Left lobe of liver (tissue), 2 donors: ENCODE results near the gene ETHE1. TPM values are rescaled to one million over a fixed set of nuclear protein-coding genes. Genes with fewer than 3 reads are reported as not detected.

Source experiments
- ATAC-seq: fragments of 200-7000 bp; cut with Tn5 transposase; one replicate; pipeline ENCODE4 v1.9.1; 2020; ENCODE audit warnings: mild to moderate bottlenecking, moderate library complexity
- DNase-seq: peaks from one replicate; pipeline ENCODE4 v3.0.0-alpha.2; 2020; ENCODE audit warnings: low spot score
- total RNA-seq: library from RNA; stranded (reverse); gene quantifications from one replicate; pipeline ENCODE4 v1.2.1, GENCODE V29; 2021
- donor health status: DM: no; HTN: no; CAD: no; lungs with moderate emphysema.
- donor health status: DM: no; HTN: yes; CAD: no.

Gene ETHE1
- total RNA-seq, 1 donor from 2014 or later: 43.5 TPM

DNA sequence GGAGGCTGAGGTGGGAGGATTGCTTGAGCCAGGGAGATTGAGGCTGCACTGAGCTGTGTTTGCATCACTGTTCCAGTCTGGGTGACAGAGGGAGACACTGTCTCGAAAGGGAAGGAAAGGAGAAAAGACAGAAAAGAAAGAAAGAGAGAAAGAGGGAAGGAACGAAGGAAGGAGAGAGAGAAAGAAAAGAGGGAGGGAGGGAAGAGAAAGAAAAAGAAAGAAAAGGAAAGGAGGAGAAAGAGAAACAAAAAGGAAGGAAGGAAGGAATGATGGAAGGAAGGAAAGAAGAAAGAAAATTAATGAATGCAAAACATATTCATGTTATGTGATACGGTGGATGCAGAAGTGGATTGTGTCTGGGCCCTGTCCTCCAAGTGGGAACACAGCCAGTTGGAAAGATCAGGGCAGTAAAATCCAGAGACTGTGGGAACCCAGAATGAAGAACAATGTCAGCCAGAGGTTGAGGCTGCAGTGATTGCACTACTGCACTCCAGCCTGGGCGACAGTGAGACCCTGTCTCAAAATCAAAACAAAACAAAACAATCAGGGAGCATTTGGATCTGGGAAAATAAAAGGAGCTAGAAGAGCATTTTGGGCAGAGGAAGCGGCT is 28.7 kb downstream of the ETHE1 start:
- ATAC-seq (peak; percentile 69), DNase-seq (peak; percentile 52)

DNA sequence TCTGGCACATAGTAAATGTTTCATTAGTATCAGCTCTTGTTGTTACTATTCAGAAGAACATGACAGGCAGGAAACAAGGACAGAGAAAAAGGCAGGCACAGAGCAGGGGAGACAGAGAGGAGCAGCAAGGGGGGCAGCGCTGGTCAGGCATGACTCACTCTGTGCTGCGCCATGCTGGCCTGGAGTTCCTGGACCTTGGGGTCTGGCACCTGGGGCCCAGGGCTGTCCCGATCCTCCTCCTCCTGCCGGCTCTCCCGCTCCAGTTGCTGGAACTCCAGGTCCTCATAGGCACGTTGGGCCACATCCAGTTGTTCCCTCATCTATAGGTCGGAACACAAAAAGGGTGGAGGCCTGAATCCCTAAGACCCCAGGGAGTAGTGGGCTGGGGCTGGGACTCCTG is 30.0 kb downstream of the ETHE1 start:
- no peak for ATAC-seq
- DNase-seq: no peak

DNA sequence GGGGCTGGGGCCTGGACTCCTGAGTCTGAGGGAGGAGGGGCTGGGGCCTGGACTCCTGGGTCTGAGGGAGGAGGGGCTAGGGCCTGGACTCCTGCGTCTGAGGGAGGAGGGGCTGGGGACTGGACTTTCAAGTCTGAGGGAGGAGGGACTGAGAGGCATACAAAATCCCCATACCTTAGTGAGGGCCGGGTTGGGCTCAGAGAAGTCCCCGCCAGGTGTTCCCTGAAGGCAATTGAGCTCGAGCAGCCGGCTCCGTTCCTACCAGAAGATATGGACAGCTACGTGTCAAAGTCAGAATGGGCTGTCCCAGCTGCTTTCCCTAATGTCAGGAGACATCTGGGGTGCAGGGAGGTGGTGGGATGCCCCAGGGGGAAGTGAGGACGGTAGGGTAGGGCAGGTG is 31.9 kb downstream of the ETHE1 start:
- DNase-seq (no peak), ATAC-seq (no peak)

DNA sequence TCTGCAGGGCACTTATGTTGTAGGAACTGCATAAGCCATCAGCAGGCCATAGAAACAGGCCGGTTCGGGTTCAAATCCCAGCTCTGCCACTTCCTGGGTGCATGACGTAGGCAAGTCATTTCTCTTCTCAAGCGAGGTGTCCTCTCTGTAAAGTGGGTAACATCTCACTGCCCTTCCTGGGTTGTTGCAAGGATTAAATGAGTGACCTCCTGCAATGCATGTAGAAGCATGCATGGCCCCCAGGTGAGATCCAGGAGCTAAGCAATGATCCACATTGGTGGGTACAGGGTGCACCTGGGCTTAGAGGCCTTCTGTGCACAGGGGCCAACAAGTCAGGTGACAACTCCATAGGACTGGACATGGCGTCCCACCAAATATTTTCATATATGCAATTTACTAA is 36.2 kb downstream of the ETHE1 start:
- no peak for DNase-seq

DNA sequence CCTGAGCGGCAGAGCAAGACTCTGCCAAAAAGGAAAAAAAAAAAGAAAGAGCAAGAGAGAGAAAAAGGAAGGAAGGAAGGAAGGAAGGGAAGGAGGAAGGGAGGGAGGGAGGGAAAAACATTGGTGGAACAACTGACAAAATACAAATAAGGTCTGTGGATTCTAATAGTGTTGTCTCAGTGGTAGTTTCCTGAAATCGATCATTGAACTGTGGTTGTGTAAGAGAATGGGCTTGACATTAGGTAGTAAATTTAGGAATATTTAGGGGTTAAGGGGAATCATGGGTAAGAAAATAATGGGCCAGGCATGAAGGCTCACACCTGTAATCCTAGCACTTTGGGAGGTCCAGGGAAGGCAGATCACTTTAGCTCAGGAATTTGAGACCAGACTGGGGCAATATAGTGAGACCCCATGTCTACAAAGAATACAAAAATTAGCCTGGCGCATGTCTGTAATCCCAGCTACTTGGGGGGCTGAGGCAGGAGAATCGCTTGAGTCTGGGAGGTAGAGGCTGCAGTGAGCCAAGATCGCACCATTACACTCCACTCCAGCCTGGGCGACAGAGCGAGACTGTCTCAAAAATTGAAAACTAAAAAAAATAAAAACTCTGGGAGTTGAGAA is 36.9 kb downstream of the ETHE1 start:
- peak; percentile 52 for ATAC-seq
- no peak for DNase-seq

More for the DNA sequence above, 36.2 kb downstream of the ETHE1 start:
- peak; percentile 9 for ATAC-seq

DNA sequence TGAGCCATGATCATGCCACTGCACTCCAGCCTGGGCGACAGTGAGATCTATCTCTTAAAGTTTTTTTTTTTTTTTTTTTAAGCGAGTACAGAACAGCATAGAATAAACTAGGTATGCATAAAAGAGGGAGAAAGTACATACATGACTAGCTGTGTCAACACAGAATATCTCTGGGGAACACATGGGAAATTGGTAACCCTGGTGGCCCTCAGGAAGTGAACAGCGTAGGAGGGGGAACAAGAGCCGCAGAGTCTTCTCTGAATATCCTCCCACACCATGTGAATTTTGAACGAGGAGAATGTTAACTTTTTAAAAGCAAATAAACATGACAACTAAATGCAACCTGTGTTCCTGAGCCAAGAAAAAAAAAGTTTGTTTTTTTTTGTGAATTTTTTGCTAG is 37.7 kb downstream of the ETHE1 start:
- peak; percentile 52 for ATAC-seq
- no peak for DNase-seq

DNA sequence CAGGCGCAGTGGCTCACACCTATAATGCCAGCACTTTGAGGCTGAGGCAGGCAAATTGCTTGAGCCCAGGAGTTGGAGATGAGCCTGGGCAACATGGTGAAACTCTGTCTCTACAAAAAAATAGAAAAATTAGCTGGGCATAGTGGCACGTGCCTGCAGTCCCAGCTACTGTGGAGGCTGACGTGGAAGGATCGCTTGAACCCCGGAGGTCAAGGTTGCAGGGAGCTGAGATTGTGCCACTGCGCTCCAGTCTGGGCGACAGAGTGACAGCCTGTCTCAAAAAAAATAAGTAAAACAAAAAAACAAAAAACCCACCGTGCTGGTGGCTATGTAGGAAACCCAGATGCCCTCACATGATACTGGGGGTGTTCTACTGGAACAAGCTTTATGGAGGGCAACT is 38.8 kb downstream of the ETHE1 start:
- no peak for DNase-seq
- ATAC-seq: no peak

DNA sequence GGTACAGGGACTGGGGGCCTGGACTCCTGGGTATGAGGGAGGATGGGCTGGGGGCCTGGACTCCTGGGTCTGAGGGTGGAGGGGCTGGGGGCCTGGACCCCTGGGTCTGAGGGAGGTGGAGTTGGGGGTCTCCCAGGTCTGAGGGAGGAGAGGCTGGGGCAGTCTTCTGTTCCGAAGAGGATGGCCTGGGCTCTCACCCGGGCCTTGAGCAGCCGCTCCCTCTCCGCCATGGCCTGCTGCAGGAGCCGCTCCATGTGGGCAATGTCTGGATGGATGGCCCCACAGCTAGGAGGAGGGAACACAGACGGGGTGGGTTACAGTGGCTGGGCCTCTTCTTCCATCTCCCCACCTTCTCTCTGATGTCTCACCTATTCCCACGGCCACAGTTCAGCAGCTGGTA is 40.6 kb downstream of the ETHE1 start:
- DNase-seq (no peak), ATAC-seq (no peak)

DNA sequence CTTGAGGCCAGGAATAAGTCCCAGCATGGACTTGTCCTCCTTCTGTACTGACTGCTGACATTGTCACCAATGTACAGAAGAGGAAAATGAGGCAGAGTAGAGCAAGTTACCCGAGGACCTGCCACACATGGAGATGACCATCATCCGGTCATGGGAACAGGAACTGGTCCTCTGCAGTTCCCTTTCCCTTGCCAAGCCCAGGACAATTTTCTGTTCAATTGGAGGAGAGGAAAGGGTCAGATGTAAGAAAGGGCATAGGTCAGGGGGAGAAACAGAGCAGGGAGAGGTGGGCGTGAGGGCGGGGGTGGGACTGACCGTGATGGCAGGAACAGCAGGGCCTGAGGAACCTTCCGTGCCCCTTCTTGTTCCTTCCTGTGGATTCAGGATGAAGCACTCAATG is 41.0 kb downstream of the ETHE1 start:
- ATAC-seq: no peak
- DNase-seq: no peak

DNA sequence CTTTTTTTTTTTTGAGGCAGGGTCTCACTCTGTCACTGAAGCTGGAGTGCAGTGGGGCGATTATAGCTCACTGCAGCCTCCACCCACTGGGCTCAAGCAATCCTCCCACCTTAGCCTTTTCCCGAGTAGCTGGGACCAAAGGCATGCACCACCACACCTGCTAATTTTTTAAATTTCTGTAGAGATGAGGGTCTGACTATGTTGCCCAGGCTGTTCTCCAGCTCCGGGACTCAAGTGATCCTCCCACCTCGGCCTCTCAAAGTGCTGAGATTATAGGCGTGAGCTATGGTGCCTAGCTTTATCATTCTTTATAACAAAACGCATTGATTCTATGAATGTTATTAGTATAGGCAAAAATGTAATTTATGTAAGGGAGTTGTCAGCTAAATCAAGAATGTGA is 43.7 kb downstream of the ETHE1 start:
- ATAC-seq: no peak
- DNase-seq: no peak

DNA sequence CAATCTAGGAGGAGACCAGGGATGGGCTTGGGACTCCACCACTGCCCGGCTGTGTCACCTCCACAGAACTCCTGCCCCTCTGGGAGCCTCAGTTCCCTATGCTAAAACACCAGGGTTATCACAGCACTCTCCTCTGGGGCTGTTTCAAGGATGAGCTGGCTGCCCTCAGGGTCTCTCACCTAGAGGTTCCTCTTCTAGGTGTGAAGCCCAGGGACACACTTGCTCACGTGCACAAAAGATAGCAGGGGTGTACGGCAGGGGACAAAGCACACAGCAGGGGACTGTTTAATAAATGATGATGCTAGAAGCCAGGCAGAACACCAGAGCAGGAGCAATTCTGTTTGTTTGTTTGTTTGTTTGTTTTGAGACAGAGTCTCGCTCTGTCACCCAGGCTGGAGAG is 44.8 kb downstream of the ETHE1 start:
- ATAC-seq: no peak
- no peak for DNase-seq

DNA sequence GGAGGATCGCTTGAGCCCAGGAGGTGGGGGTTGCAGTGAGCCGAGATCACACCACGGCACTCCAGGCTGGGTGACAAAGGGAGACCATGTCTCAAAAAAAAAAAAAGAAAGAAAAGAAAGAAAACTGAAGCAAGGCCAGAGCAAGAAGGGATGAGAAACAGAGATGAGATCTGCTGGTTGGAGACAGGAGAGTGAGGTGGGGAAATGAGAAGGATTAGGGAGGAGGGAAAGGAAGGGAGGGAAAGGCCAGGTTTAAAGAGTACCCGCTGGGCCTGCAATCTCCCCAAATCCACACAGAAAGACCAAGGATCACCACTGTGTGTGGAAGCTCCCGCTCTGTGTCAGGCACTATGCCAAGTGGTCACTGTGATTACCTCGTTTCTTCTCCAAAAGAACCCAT is 45.3 kb downstream of the ETHE1 start:
- ATAC-seq (no peak), DNase-seq (no peak)

DNA sequence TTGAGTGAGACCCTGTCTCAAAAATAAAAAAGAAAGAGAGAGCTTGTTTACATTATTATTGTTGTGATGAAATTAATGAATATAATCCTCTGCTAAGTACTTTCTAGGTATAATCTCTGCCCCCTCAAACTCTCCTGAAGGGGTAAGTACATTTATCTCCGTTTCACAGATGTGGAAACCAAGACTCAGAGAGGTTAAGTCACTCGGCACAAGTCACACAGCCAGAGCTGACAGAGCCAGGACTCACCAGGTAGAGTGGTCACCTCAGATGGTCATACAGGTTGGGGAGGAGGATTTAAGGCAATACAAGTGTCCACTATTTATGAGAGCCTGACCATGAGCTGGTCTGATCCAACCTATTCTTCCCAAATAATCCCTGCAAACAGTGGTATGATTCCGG is 46.4 kb downstream of the ETHE1 start:
- ATAC-seq: no peak
- DNase-seq: no peak

DNA sequence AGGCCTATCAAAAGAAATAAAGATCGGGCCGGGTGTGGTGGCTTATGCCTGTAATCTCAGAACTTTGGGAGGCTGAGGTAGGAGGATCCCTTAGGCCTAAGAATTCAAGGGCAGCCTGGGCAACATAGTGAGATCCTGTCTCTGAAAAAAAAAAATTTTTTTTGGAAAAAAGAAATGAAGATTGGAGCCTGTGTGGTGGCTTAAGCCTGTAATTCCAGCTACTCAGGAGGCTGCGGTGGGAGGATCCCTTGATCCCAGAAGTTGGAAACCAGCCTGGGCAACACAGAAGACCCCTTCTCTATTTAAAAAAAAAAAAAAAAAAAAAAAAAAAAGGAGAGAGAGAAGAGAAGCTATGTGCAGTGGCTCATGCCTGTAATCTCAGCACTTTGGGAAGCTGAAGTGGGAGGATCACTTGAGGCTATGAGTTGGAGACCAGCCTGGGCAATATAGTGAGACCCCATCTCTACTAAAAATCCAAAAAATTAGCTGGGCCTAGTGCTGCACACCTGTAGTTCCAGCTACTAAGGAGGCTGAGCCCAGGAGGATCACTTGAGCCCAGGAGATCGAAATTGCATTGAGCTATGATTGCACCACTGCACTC is 46.9 kb downstream of the ETHE1 start:
- no peak for ATAC-seq
- no peak for DNase-seq

DNA sequence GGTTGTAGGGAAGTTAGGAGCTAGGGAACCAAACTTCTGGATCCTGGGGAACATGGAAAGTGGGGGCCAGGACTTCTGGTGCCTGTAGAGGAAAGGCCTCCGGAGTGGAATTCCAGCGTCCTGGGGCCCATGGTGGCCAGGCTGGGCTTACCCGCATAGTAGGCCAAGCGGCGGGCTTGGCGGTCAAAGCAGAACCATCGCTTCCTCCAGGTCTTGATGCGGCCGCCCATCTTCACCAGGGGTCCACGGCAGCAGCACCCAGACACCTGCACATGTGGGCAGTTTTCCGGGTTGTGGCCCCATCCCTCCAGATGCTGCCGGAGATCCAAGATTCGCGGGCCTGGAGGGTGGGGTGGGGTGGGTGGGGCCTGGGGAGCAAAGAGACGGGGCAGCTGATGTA is 47.8 kb downstream of the ETHE1 start:
- ATAC-seq: no peak
- no peak for DNase-seq

DNA sequence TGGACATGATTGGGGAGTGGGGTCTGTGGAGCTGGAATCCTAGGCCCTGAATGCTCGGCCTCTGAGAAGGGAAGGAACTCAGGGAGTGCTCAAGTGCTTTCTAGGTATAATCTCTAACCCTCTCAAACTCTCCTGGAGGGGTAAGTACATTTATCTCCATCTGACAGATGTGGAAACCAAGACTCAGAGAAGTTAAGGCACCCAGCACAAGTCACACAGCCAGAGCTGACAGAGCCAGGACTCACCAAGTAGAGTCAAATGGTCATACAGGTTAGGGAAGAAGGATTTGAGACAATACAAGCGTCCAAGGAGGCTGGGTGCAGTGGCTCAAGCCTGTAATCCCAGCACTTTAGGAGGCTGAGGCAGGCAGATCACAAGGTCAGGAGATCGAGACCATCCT is 48.7 kb downstream of the ETHE1 start:
- DNase-seq (no peak), ATAC-seq (no peak)

DNA sequence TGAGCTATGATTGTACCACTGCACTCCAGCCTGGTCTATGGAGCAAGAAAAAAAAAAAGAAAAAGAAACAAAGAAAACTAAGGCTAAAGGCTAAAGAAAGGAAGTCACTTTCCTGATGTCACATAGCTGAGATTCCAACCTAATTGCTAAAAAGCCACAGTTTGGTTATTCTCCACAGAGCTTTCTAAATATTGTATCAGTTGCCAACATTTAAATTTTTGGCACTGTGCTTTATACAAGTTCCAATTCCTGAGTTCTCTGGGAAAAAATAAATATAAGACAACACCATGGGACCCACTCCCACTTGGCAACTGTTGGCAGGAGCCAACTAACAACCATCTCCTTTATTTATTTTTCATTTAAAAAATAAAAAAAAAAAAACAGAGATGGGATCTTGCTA is 50.4 kb downstream of the ETHE1 start:
- DNase-seq (no peak), ATAC-seq (no peak)

DNA sequence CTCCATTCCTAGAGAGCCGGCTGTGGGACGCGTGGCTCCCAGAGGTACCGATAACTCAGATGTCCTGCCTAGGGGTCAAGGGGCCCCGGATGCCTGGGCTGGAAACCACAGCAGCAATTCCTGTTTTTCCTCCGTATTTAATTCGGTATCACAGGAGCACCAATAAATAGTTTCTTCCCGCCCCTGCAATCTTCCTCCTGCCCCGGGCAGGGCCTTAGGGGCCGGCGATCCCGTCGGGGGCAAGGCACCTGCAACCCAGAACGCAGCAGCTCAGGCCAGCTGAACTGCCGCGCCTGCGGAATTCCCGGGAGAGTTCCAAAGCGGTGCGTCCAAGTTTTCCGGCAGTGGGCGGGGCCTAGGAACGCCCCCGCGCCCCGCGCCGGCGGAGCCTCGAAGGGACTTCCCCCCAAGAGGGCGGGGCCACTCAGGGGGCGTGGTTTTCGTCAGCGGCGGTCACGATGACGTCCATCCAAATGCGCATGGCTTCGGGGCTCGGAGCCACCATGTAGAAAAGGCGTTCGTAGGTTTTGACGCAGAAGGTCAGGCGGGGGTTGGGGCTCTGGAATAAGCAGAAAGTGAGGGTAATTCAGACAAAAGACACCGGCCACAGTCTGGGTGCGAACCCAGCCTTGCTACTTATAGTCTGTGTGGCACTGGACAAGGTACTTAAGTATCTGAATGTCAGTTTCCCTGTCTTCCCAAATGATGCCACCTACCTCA is 51.9 kb downstream of the ETHE1 start:
- ATAC-seq: peak; percentile 93
- peak; percentile 88 for DNase-seq

DNA sequence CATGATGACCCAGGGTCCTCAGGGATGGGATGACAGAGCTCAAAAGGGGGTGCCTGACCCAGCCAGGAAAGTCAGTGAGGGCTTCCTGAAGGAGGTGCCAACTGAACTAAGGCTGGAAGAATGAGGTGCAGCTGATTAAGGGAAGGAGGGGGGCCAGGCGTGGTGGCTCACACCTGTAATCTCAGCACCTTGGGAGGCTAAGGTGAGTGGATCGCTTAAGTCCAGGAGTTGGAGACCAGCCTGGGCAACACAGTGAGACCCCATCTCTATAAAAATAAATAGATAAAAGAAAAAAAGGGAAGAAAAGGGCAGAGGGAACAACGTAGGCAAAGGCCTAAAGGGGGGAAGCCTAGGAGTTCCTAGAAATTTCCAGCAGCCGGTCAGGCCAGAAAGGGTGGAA is 52.5 kb downstream of the ETHE1 start:
- no peak for ATAC-seq

DNA sequence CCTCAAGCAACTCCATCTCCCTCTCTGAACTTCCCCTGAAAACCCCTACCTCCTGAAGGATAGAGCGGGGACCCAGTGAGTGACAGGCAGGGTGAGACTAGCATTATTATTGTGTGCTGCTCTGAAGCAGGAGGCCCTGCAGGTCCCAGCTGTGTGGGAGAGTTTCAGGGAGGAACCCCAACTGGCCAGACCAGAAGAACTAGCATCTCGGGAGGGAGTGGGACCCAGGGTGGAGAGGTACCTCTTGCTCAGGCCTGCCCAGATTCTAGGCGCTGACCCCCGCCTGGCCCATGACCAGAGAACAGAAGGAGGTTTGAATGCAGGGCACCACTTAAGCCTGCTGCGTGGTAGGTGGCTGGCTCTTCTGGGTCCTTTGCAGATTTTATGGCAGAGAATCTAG is 55.9 kb downstream of the ETHE1 start:
- ATAC-seq: no peak
- DNase-seq: no peak

More for the DNA sequence above, 52.5 kb downstream of the ETHE1 start:
- DNase-seq: no peak

DNA sequence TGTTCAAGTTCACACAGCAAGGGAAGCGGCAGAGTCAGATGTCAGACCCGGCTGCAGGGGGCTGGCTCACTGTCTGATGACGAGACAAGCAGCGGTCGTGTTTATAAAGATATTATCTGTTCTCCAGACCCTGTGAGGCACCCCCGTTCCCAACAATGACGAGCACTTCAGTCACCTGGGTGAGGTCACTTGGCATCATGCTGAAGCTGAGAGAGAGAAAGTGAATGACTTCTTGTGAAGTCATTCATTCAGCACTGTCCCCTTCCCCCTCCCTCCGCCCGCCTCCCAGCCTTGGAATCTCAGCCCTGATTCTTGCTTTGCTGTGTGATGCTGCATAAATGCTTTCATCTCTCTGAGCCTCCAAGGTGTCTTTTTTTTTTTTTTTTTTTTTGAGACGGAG is 56.7 kb downstream of the ETHE1 start:
- no peak for DNase-seq
- ATAC-seq: no peak

DNA sequence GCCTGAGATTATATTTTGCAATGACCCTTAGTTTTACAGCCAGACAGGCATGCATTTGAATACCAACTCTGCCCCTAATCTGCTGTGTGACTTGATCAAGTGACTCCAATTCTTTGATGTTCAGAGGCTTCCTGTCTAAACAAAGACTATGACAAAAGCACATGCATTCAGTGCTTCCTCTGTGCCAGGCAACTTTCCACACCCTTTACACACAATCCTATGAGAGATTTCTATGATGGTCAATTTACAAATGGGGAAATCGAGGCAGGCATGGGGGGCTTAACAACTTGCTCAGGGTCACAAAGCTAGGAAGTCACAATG is 57.9 kb downstream of the ETHE1 start:
- ATAC-seq (no peak), DNase-seq (no peak)
